ENCODE data around the gene OR2Z1.
"Not testable (repeated sequence)": the region's sequence is repeated elsewhere in the genome, so short reads cannot be mapped to it uniquely, and the experiment has no call there.

DNA sequence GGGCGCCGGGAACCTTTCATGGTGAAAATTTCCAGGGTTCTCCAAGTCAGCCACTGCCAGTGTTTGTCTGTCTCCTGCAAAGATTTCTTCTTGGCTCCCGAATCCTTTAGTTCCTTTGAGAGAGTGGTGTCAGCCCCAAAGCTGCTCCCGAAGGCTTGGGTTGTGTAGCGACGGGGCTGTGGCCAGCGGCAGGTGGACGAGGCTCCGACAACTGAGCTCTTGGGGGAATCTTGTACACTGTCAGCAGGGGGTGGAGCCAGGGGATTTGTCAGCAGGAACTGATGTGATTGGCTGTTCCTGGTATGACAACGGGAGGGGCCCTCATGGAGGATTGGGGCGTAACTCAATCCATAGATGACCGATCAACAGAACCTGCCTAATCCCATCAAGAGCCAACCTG is 52.2 kb downstream of the OR2Z1 start:
- TF ChIP-seq EZH2 (IDR thresholded peaks at IDR 0.05; ENCODE audit: borderline replicate concordance, low read depth, low read length, severe bottlenecking); CTCF (IDR thresholded peaks at IDR 0.05; ENCODE audit: borderline replicate concordance, extremely low read depth, low read length, poor library complexity, severe bottlenecking): not testable (repeated sequence)
